Measurements from ENCODE around the gene ADAM12. TPM values are rescaled to one million over a fixed set of nuclear protein-coding genes. Genes with fewer than 3 reads are reported as not detected.

ADAM12 gene
- polyA plus RNA-seq, 3 donors: 0.05 TPM; not detected in 2

GRCh38 chr10:125991392-125991791, 396.9 kb downstream of the ADAM12 start:
- Histone ChIP-seq H3K79me2 (ENCODE audit: insufficient read depth, low read length) (no peaks in the 10 kb centered on the region), H3K9me3 (replicated peaks in 1 of 2; ENCODE audit: control insufficient read depth in 1 of 2, insufficient read depth in 1 of 2, low read length in 2 of 2) (peaks cover 0 to 8% of the 10 kb centered on the region in 2 donors), H3K36me3 (replicated peaks in 1 of 2; ENCODE audit: control insufficient read depth in 1 of 2, insufficient read depth in 2 of 2, low read length in 2 of 2) (no peaks in the 10 kb centered on the region), H3K4me1 (ENCODE audit: control insufficient read depth in 1 of 2, insufficient read depth in 2 of 2, low read length in 2 of 2) (no peaks in the 10 kb centered on the region), H3K4me2 (replicated peaks; ENCODE audit: extremely low read depth, low read length, poor library complexity, severe bottlenecking) (no peak overlapping the region), H3K27ac (ENCODE audit: low read depth in 1 of 2, low read length in 2 of 2) (no peak overlapping the region), H3K4me3 (replicated peaks in 1 of 3; ENCODE audit: low read depth in 2 of 3, low read length in 3 of 3) (no peak overlapping the region), H4K20me1 (ENCODE audit: insufficient read depth, low read length) (no peaks in the 10 kb centered on the region), H2AFZ (ENCODE audit: insufficient read depth, low read depth, low read length, poor library complexity, severe bottlenecking) (no peak overlapping the region), H3K9ac (ENCODE audit: insufficient read depth, low read length, poor library complexity, severe bottlenecking) (no peak overlapping the region), H3K27me3 (ENCODE audit: control insufficient read depth in 2 of 2, insufficient read depth in 2 of 2, low read length in 2 of 2) (no peaks in the 10 kb centered on the region)
- TF ChIP-seq CTCF (IDR thresholded peaks at IDR 0.05): no peak
- Mint-ChIP-seq H3K4me3 (no peak overlapping the region), H3K9me3 (peaks cover 0 to 4% (median 2%) of the 10 kb centered on the region in 7 donors), H3K36me3 (no peaks in the 10 kb centered on the region), H3K4me1 (no peaks in the 10 kb centered on the region), H3K27me3 (ENCODE audit: low read depth in 3 of 3) (no peaks in the 10 kb centered on the region), H3K27ac (no peak overlapping the region)
- intact Hi-C loops (cut with micrococcal nuclease): no loop called here
- no peak for DNase-seq
- 100% methylated on average over 1 of the region's 1 CpG for WGBS (ENCODE audit: insufficient coverage)

GRCh38 chr10:125990974-125991373, 397.3 kb downstream of the ADAM12 start:
- peaks cover 0 to 8% of the 10 kb centered on the region in 2 donors for H3K9me3 ChIP-seq (replicated peaks in 1 of 2; ENCODE audit: control insufficient read depth in 1 of 2, insufficient read depth in 1 of 2, low read length in 2 of 2)
- Mint-ChIP-seq H3K27me3 (ENCODE audit: low read depth in 3 of 3) (no peaks in the 10 kb centered on the region), H3K9me3 (peaks cover 0 to 4% (median 2%) of the 10 kb centered on the region in 7 donors), H3K27ac (no peak overlapping the region), H3K4me3 (no peak overlapping the region), H3K4me1 (no peaks in the 10 kb centered on the region), H3K36me3 (no peaks in the 10 kb centered on the region)
- H3K4me2 ChIP-seq (replicated peaks; ENCODE audit: extremely low read depth, low read length, poor library complexity, severe bottlenecking): no peak overlapping the region
- no peak for TF ChIP-seq CTCF (IDR thresholded peaks at IDR 0.05)
- intact Hi-C loops (cut with micrococcal nuclease): no loop called here
- H3K27me3 ChIP-seq (ENCODE audit: control insufficient read depth in 2 of 2, insufficient read depth in 2 of 2, low read length in 2 of 2): no peaks in the 10 kb centered on the region
- H3K4me3 ChIP-seq (replicated peaks in 1 of 3; ENCODE audit: low read depth in 2 of 3, low read length in 3 of 3): no peak overlapping the region
- H3K27ac ChIP-seq (ENCODE audit: low read depth in 1 of 2, low read length in 2 of 2): no peak overlapping the region
- DNase-seq: no peak
- no peak overlapping the region for H2AFZ ChIP-seq (ENCODE audit: insufficient read depth, low read depth, low read length, poor library complexity, severe bottlenecking)
- H3K9ac ChIP-seq (ENCODE audit: insufficient read depth, low read length, poor library complexity, severe bottlenecking): no peak overlapping the region
- H3K36me3 ChIP-seq (replicated peaks in 1 of 2; ENCODE audit: control insufficient read depth in 1 of 2, insufficient read depth in 2 of 2, low read length in 2 of 2): no peaks in the 10 kb centered on the region
- no peaks in the 10 kb centered on the region for H3K4me1 ChIP-seq (ENCODE audit: control insufficient read depth in 1 of 2, insufficient read depth in 2 of 2, low read length in 2 of 2)
- H3K79me2 ChIP-seq (ENCODE audit: insufficient read depth, low read length): no peaks in the 10 kb centered on the region
- WGBS (ENCODE audit: insufficient coverage): 100% methylated on average over 2 of the region's 2 CpGs
- H4K20me1 ChIP-seq (ENCODE audit: insufficient read depth, low read length): no peaks in the 10 kb centered on the region
